Measurements from ENCODE around the gene ZNF280C. TPM values are rescaled to one million over a fixed set of nuclear protein-coding genes. Genes with fewer than 3 reads are reported as not detected.

The ZNF280C gene
- total RNA-seq, 1 donor from 2014 or later = 5.1 TPM

GRCh38 chrX:130167040-130167439 lies 101.7 kb downstream of the ZNF280C start:
- ATAC-seq = no peak
- TF ChIP-seq, protein P1, sequence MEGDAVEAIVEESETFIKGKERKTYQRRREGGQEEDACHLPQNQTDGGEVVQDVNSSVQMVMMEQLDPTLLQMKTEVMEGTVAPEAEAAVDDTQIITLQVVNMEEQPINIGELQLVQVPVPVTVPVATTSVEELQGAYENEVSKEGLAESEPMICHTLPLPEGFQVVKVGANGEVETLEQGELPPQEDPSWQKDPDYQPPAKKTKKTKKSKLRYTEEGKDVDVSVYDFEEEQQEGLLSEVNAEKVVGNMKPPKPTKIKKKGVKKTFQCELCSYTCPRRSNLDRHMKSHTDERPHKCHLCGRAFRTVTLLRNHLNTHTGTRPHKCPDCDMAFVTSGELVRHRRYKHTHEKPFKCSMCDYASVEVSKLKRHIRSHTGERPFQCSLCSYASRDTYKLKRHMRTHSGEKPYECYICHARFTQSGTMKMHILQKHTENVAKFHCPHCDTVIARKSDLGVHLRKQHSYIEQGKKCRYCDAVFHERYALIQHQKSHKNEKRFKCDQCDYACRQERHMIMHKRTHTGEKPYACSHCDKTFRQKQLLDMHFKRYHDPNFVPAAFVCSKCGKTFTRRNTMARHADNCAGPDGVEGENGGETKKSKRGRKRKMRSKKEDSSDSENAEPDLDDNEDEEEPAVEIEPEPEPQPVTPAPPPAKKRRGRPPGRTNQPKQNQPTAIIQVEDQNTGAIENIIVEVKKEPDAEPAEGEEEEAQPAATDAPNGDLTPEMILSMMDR (IDR thresholded peaks at IDR 0.05) = no peak
- peak overlapping the region; percentile 66 for H3K4me3 ChIP-seq
- H3K9me3 ChIP-seq = no peaks in the 10 kb centered on the region
- DNase-seq = no peak
- intact Hi-C loops (cut with DNase I) = no loop called here
- no peak overlapping the region for H3K27ac ChIP-seq
- H3K36me3 ChIP-seq = no peaks in the 10 kb centered on the region
- H3K4me1 ChIP-seq = peaks cover 13% of the 10 kb centered on the region
- H3K27me3 ChIP-seq = no peaks in the 10 kb centered on the region

DNA sequence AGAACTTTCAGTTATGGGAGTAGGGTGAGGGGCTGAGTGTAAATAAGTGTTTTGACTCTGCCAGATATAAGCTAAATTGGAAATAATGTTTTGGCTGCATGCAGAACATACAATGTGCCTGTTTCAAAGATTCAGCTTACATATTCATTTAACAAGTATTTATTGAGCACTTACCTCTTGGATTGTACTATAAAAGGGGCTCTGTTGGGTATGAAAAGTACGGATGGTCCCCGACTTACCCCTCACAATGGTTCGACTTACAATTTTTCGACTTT lies 102.3 kb downstream of the ZNF280C start:
- Histone ChIP-seq H3K4me1 (peaks cover 13% of the 10 kb centered on the region), H3K4me3 (peak overlapping the region; percentile 66), H3K27me3 (no peaks in the 10 kb centered on the region), H3K27ac (peak overlapping the region; percentile 84), H3K36me3 (no peaks in the 10 kb centered on the region), H3K9me3 (no peaks in the 10 kb centered on the region)
- intact Hi-C loops (cut with DNase I) = no loop called here
- TF ChIP-seq, protein P1 (IDR thresholded peaks at IDR 0.05) = no peak
- ATAC-seq (no peak), DNase-seq (no peak)

- peak; percentile 96 for DNase-seq
- no peaks in the 10 kb centered on the region for H3K9me3 ChIP-seq
- no peaks in the 10 kb centered on the region for H3K27me3 ChIP-seq
- peak; percentile 98 for ATAC-seq
- intact Hi-C loops (cut with DNase I) = no loop called here
- no peaks in the 10 kb centered on the region for H3K36me3 ChIP-seq
- TF ChIP-seq, protein P1 (IDR thresholded peaks at IDR 0.05) = no peak
- peak within 1 kb of the TSS; percentile 66 for H3K4me3 ChIP-seq
- peak within 1 kb of the TSS; percentile 84 for H3K27ac ChIP-seq
- H3K4me1 ChIP-seq = peaks cover 13% of the 10 kb centered on the region
These were observed 102.8 kb downstream of the ZNF280C start, which contains the start of gene AIFM1 for GRCh38 chrX:130165703-130166502. AIFM1 (minus strand) TSS chrX:130165841; CDS start chrX:130165656, 185 bp downstream.

- Histone ChIP-seq H3K9me3 (no peaks in the 10 kb centered on the region), H3K27me3 (no peaks in the 10 kb centered on the region), H3K4me1 (peaks cover 13% of the 10 kb centered on the region), H3K4me3 (peak overlapping the region; percentile 66), H3K27ac (peak overlapping the region; percentile 84), H3K36me3 (no peaks in the 10 kb centered on the region)
- TF ChIP-seq, protein P1 (IDR thresholded peaks at IDR 0.05) = no peak
- DNase-seq (no peak), ATAC-seq (no peak)
- intact Hi-C loops (cut with DNase I) = no loop called here
These were observed 103.5 kb downstream of the ZNF280C start for GRCh38 chrX:130165181-130165702.

DNA sequence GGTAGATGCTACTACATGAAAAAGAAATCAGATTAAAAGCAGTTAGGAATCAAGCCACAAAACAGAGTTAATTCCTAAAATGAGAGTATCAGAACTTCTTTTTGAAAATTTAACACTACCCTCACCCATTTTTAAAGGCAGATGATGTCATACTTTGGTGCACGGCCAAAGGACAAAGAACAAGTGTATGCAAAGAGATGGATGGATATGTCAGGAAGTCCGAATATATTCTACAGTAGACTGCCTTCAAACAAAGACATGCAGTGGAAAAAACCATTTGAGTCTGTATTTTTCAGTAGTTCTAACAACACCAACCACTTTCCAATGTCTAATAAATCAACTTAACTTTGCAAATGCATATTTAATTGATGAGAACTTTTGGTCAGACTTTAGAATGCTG lies 105.3 kb downstream of the ZNF280C start:
- intact Hi-C loops (cut with DNase I) = no loop called here
- H3K27me3 ChIP-seq = no peaks in the 10 kb centered on the region
- DNase-seq (no peak), ATAC-seq (no peak)
- TF ChIP-seq, protein P1 (IDR thresholded peaks at IDR 0.05) = no peak
- no peak overlapping the region for H3K27ac ChIP-seq
- no peak overlapping the region for H3K4me3 ChIP-seq
- no peaks in the 10 kb centered on the region for H3K36me3 ChIP-seq
- H3K9me3 ChIP-seq = no peaks in the 10 kb centered on the region
- H3K4me1 ChIP-seq = peaks cover 13% of the 10 kb centered on the region
